H1 (cell line): ENCODE measurements around the gene CCNT1. TPM values are rescaled to one million over a fixed set of nuclear protein-coding genes. Genes with fewer than 3 reads are reported as not detected.

Experiments
- CTCF ChIA-PET: fragments of 300-600 bp; sonication (Branson Sonifier 250); formaldehyde crosslinking; loops from one replicate; lab custom pipeline; 2021; ENCODE audit not compliant: partially characterized antibody; lab: Charles Lee
- POLR2A ChIA-PET: fragments of 300-600 bp; sonication (Branson Sonifier 250); formaldehyde crosslinking; loops from one replicate; lab custom pipeline; 2021; ENCODE audit warnings: inconsistent platforms; ENCODE audit not compliant: partially characterized antibody; lab: Charles Lee
- DNase-seq, 2 experiments: peaks; one replicate each; pipeline versions ENCODE4 v3.0.0 to v3.0.0-alpha.2; 2010 to 2022; ENCODE audit warnings: low spot score in 2 of 2, low read depth in 1 of 2, mixed read lengths in 1 of 2
- FAIRE-seq: peaks from 2 replicates; lab custom pipeline; 2011; peaks lifted over from hg19 to GRCh38; lab: Jason Lieb, UNC
- H2AFZ ChIP-seq: 2 replicates; pipeline ENCODE4 v1.8.1; 2012; ENCODE audit warnings: low read length, inconsistent platforms
- H2AK5ac ChIP-seq: 2 replicates; pipeline ENCODE4 v1.6.1; 2013; ENCODE audit warnings: low read depth, low read length
- H2BK120ac ChIP-seq: replicated peaks from 2 replicates; pipeline ENCODE3; 2013; ENCODE audit warnings: low read depth, low read length, inconsistent platforms
- H2BK12ac ChIP-seq: 2 replicates; pipeline ENCODE4 v1.6.1; 2013; ENCODE audit warnings: low read depth, low read length
- H2BK15ac ChIP-seq: 2 replicates; pipeline ENCODE4 v1.6.1; 2013; ENCODE audit warnings: low read length
- H2BK20ac ChIP-seq: 2 replicates; pipeline ENCODE4 v1.6.1; 2013; ENCODE audit warnings: low read length
- H2BK5ac ChIP-seq: 2 replicates; pipeline ENCODE4 v1.6.1; 2013; ENCODE audit warnings: low read depth, low read length
- H3K14ac ChIP-seq: 2 replicates; pipeline ENCODE4 v1.6.1; 2013; ENCODE audit warnings: inconsistent platforms; ENCODE audit not compliant: insufficient read length
- H3K18ac ChIP-seq: 2 replicates; pipeline ENCODE4 v1.6.1; 2013; ENCODE audit warnings: low read length; ENCODE audit errors: extremely low read depth
- H3K23ac ChIP-seq: 2 replicates; pipeline ENCODE4 v1.6.1; 2013; ENCODE audit warnings: inconsistent platforms; ENCODE audit not compliant: insufficient read length
- H3K23me2 ChIP-seq: 2 replicates; pipeline ENCODE4 v1.6.1; 2013; ENCODE audit warnings: low read depth, low read length
- H3K27ac ChIP-seq: 2 replicates; pipeline ENCODE4 v1.6.1; 2011; ENCODE audit warnings: low read depth, low read length, inconsistent platforms
- H3K27me3 ChIP-seq, 4 experiments: replicated peaks in 1 of 4; 1 replicate in 1 of 4; 2 replicates in 3 of 4; pipeline versions ENCODE4 v1.6.1 to v1.8.1; 2011 to 2013; ENCODE audit warnings: low read length in 3 of 4, mild to moderate bottlenecking in 3 of 4, inconsistent platforms in 2 of 4, mixed read lengths in 2 of 4, moderate library complexity in 1 of 4; ENCODE audit not compliant: control insufficient read depth in 3 of 4, insufficient read depth in 3 of 4; ENCODE audit errors: extremely low read depth in 1 of 4
- H3K36me3 ChIP-seq, 4 experiments: 2 replicates each; pipeline versions ENCODE4 v1.6.1 to v1.8.1; 2011 to 2013; ENCODE audit warnings: mild to moderate bottlenecking in 4 of 4, low read length in 3 of 4, moderate library complexity in 2 of 4, control low read depth in 1 of 4, inconsistent platforms in 1 of 4; ENCODE audit not compliant: insufficient read depth in 4 of 4, control insufficient read depth in 2 of 4
- H3K4ac ChIP-seq: replicated peaks from 2 replicates; pipeline ENCODE3; 2013; ENCODE audit warnings: low read length, low read depth, mixed read lengths, inconsistent platforms; ENCODE audit not compliant: insufficient read length
- H3K4me1 ChIP-seq, 4 experiments: replicated peaks in 1 of 4; 1 replicate in 1 of 4; 2 replicates in 3 of 4; pipeline versions ENCODE4 v1.6.1 to v1.8.1; 2011 to 2013; ENCODE audit warnings: low read length in 3 of 4, inconsistent platforms in 2 of 4, mixed read lengths in 1 of 4; ENCODE audit not compliant: insufficient read depth in 4 of 4, control insufficient read depth in 3 of 4
- H3K4me2 ChIP-seq, 2 experiments: 2 replicates each; pipeline versions ENCODE4 v1.6.1 to v1.8.1; 2011 to 2013; ENCODE audit warnings: low read depth in 2 of 2, low read length in 2 of 2, control low read depth in 1 of 2, inconsistent platforms in 1 of 2, mild to moderate bottlenecking in 1 of 2; ENCODE audit not compliant: insufficient read depth in 1 of 2
- H3K4me3 ChIP-seq, 4 experiments: fragments of 200-600, 300-600 bp in 1 of 4; sonication (generic), shearing (Covaris generic), sonication (Bioruptor Twin) in 1 of 4; 2 replicates each; pipeline versions ENCODE4 v1.5.1 to v1.8.1; 2011 to 2016; ENCODE audit warnings: low read length in 4 of 4, low read depth in 3 of 4, control low read depth in 2 of 4, inconsistent platforms in 2 of 4, mild to moderate bottlenecking in 2 of 4, mixed read lengths in 1 of 4, moderate library complexity in 1 of 4; ENCODE audit not compliant: insufficient read depth in 2 of 4; ENCODE audit errors: extremely low read depth in 1 of 4
- H3K56ac ChIP-seq: replicated peaks from 2 replicates; pipeline ENCODE3; 2013; ENCODE audit warnings: low read depth, mild to moderate bottlenecking, mixed read lengths, low read length, inconsistent platforms; ENCODE audit not compliant: insufficient read length
- H3K79me1 ChIP-seq: 2 replicates; pipeline ENCODE4 v1.6.1; 2013; ENCODE audit warnings: low read depth, low read length, control low read depth
- H3K79me2 ChIP-seq, 2 experiments: 2 replicates each; pipeline versions ENCODE4 v1.6.1 to v1.8.1; 2012 to 2013; ENCODE audit warnings: low read length in 2 of 2, mild to moderate bottlenecking in 2 of 2, inconsistent platforms in 1 of 2; ENCODE audit not compliant: insufficient read depth in 2 of 2, control insufficient read depth in 1 of 2
- H3K9ac ChIP-seq, 4 experiments: replicated peaks in 1 of 4; 1 replicate in 1 of 4; 2 replicates in 3 of 4; pipeline versions ENCODE4 v1.6.1 to v1.8.1; 2011 to 2013; ENCODE audit warnings: low read depth in 3 of 4, low read length in 3 of 4, control low read depth in 2 of 4, mild to moderate bottlenecking in 2 of 4, moderate library complexity in 2 of 4, inconsistent platforms in 1 of 4; ENCODE audit errors: extremely low read depth in 1 of 4
- H3K9me3 ChIP-seq, 2 experiments: 2 replicates each; pipeline versions ENCODE4 v1.6.1 to v1.8.1; 2012 to 2013; ENCODE audit warnings: mild to moderate bottlenecking in 2 of 2, moderate library complexity in 2 of 2, control low read depth in 1 of 2, inconsistent platforms in 1 of 2, low read depth in 1 of 2, low read length in 1 of 2, mixed read lengths in 1 of 2; ENCODE audit not compliant: insufficient read depth in 2 of 2
- H4K20me1 ChIP-seq, 2 experiments: replicated peaks in 1 of 2; 2 replicates each; pipeline versions ENCODE3 to v1.8.1; 2011 to 2013; ENCODE audit warnings: inconsistent platforms in 2 of 2, low read length in 2 of 2, mild to moderate bottlenecking in 1 of 2; ENCODE audit not compliant: insufficient read depth in 2 of 2, control insufficient read depth in 1 of 2
- H4K5ac ChIP-seq: 2 replicates; pipeline ENCODE4 v1.6.1; 2013; ENCODE audit warnings: low read length, low read depth, mixed read lengths, inconsistent platforms; ENCODE audit not compliant: insufficient read length
- H4K8ac ChIP-seq: 2 replicates; pipeline ENCODE4 v1.8.0; 2013; ENCODE audit warnings: mild to moderate bottlenecking, moderate library complexity, low read length, inconsistent platforms; ENCODE audit not compliant: insufficient read depth; ENCODE audit errors: extremely low read depth
- H4K91ac ChIP-seq: replicated peaks from 2 replicates; pipeline ENCODE3; 2013; ENCODE audit warnings: low read length, mixed read lengths, inconsistent platforms; ENCODE audit not compliant: insufficient read length
- BCL11A ChIP-seq, 2 experiments: IDR thresholded peaks; one replicate each; pipeline ENCODE4 v1.6.1; 2011; ENCODE audit warnings: low read depth in 2 of 2, low read length in 2 of 2, mild to moderate bottlenecking in 2 of 2
- CEBPB ChIP-seq: IDR thresholded peaks from 2 replicates; pipeline ENCODE4 v1.6.1; 2012; ENCODE audit warnings: low read depth, low read length
- CHD1 ChIP-seq: IDR thresholded peaks from 2 replicates; pipeline ENCODE4 v1.6.1; 2012; ENCODE audit warnings: low read depth, low read length, improper control_type of control experiment
- CHD2 ChIP-seq: IDR thresholded peaks from 2 replicates; pipeline ENCODE4 v1.6.1; 2012; ENCODE audit warnings: low read length, improper control_type of control experiment
- EP300 ChIP-seq, 2 experiments: IDR thresholded peaks; 1 replicate in 1 of 2; 2 replicates in 1 of 2; pipeline ENCODE4 v1.6.1; 2011 to 2012; ENCODE audit warnings: low read depth in 2 of 2, low read length in 2 of 2, mild to moderate bottlenecking in 2 of 2, borderline replicate concordance in 1 of 2, inconsistent platforms in 1 of 2, moderate library complexity in 1 of 2
- EZH2 ChIP-seq: fragments of 200-600 bp; sonication (generic); IDR thresholded peaks from 2 replicates; pipeline ENCODE4 v1.7.1; 2012; ENCODE audit warnings: low read depth, mild to moderate bottlenecking, moderate library complexity, low read length, inconsistent platforms; ENCODE audit not compliant: severe bottlenecking
- GABPA ChIP-seq: IDR thresholded peaks from 2 replicates; pipeline ENCODE4 v1.6.1; 2011; ENCODE audit warnings: mild to moderate bottlenecking, low read length, moderate library complexity, borderline replicate concordance; ENCODE audit not compliant: insufficient read depth
- KDM4A ChIP-seq: IDR thresholded peaks from one replicate; pipeline ENCODE4 v1.7.1; 2012; ENCODE audit warnings: low read depth, mild to moderate bottlenecking, moderate library complexity, low read length, inconsistent platforms; ENCODE audit not compliant: severe bottlenecking
- MAFK ChIP-seq: IDR thresholded peaks from 2 replicates; pipeline ENCODE4 v1.6.1; 2012; ENCODE audit warnings: low read depth, mild to moderate bottlenecking, improper control_type of control experiment, low read length
- POLR2AphosphoS5 ChIP-seq: IDR thresholded peaks from 2 replicates; pipeline ENCODE4 v1.6.1; 2011; ENCODE audit warnings: low read depth, low read length
- RFX5 ChIP-seq: IDR thresholded peaks from 2 replicates; pipeline ENCODE4 v1.6.1; 2011; ENCODE audit warnings: low read depth, low read length, improper control_type of control experiment, borderline replicate concordance
- SIX5 ChIP-seq: IDR thresholded peaks from 2 replicates; pipeline ENCODE4 v1.6.1; 2011; ENCODE audit warnings: mild to moderate bottlenecking, low read depth, low read length
- SRF ChIP-seq: IDR thresholded peaks from 2 replicates; pipeline ENCODE4 v1.6.1; 2011; ENCODE audit warnings: mild to moderate bottlenecking, low read depth, low read length, moderate library complexity
- TAF7 ChIP-seq: optimal IDR thresholded peaks from 2 replicates; pipeline ENCODE3; 2011; ENCODE audit warnings: low read depth, mild to moderate bottlenecking, inconsistent platforms, low read length, moderate library complexity, borderline replicate concordance
- TCF12 ChIP-seq: IDR thresholded peaks from 2 replicates; pipeline ENCODE4 v1.6.1; 2011; ENCODE audit warnings: low read depth, mild to moderate bottlenecking, low read length
- WGBS, 2 experiments: shearing (Covaris generic) in 1 of 2; methylation state at CpG; one replicate each; pipeline versions ENCODE4 v1.1.6 to v1.1.7; 2013 to 2015; ENCODE audit warnings: low lambda C conversion rate in 2 of 2, mixed read lengths in 2 of 2, inconsistent platforms in 1 of 2, low coverage in 1 of 2, missing lambda C conversion rate in 1 of 2; ENCODE audit not compliant: insufficient replicate concordance in 2 of 2, insufficient coverage in 1 of 2, insufficient read length in 1 of 2; ENCODE audit errors: extremely low coverage in 1 of 2, missing lambda C conversion rate in 1 of 2; 5-methylcytosine and 5-hydroxymethylcytosine counted together
- polyA plus RNA-seq, 7 experiments: library from polyadenylated mRNA; depleted of rRNA in 3 of 7; stranded (reverse) in 5 of 7; unstranded in 2 of 7; fragments of >200 nt in 5 of 7; fragments of 200-250 nt in 2 of 7; gene quantifications; 1 replicate in 5 of 7; 2 replicates in 1 of 7; 4 replicates in 1 of 7; pipeline versions ENCODE4 v1.2.1 to v1.2.3, GENCODE V29; 2011 to 2013; ENCODE audit warnings: missing spikeins in 2 of 7, mixed read lengths in 2 of 7
- total RNA-seq: library from RNA; stranded (reverse); fragmentation: NEBNext Ultra II Directional; extraction: Animal tissue kit (Norgen Biotek cat#: 25700); gene quantifications from 2 replicates; pipeline ENCODE4 v1.2.1, GENCODE V29; 2021

Gene CCNT1
- total and polyA plus RNA-seq, 2 of the 8 experiments (the other 6 are each of a cell fraction or from before 2014, with no cell fraction given) = 13.2 to 45.9 TPM

DNA sequence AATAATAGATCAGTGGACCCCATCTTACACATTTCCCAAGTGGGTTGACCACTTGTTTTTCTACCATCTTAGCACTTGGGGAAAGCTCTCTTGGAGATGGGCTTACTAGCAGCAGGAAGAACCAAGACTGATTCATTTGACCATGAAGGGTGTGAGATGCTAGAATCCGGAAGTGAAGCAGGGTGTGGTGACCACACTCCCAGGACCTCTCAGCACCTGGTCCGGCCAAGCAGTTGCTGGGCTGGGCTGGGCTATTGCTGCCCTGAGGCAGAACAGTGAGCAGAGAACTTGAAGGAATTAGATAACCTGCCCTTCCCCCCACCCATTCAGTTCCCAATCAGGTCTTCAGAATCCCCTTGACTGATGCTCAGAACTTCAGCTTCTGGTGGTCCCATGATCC, 48.0 kb upstream of the CCNT1 start:
- no peak for DNase-seq
- POLR2A ChIA-PET = interaction anchor here (1.3 kb wide), 1 partner anchor 25 kb away, joined by 5 read pairs; no protein-coding TSS in a partner anchor
- Histone ChIP-seq H2AFZ (no peak overlapping the region), H2BK120ac (no peak overlapping the region), H3K18ac (no peak overlapping the region), H3K14ac (no peak overlapping the region), H3K4me3 (no peak overlapping the region), H3K4me1 (peaks cover 0 to 14% (median 9%) of the 10 kb centered on the region in 4 experiments; a peak in 6 of 7 replicates), H2BK5ac (no peak overlapping the region), H4K8ac (no peak overlapping the region), H3K9ac (no peak overlapping the region), H2AK5ac (no peak overlapping the region), H3K9me3 (no peaks in the 10 kb centered on the region), H4K91ac (no peak overlapping the region), H3K36me3 (peaks cover 0 to 3% (median 0%) of the 10 kb centered on the region in 4 experiments; a peak in 2 of 8 replicates), H3K27ac (no peak overlapping the region), H4K20me1 (no peaks in the 10 kb centered on the region), H3K23me2 (no peaks in the 10 kb centered on the region), H3K79me2 (no peaks in the 10 kb centered on the region), H3K4me2 (no peak overlapping the region), H2BK12ac (no peak overlapping the region), H3K79me1 (no peaks in the 10 kb centered on the region), H2BK15ac (no peak overlapping the region), H3K56ac (no peak overlapping the region), H3K4ac (no peak overlapping the region), H3K23ac (no peak overlapping the region), H4K5ac (no peak overlapping the region), H3K27me3 (no peaks in the 10 kb centered on the region), H2BK20ac (no peak overlapping the region)
- 98% methylated on average over 2 of the region's 2 CpGs; no CpG with 5 or more reads in 1 of the 2 experiments for WGBS, 2 experiments
- no peak for FAIRE-seq
- CTCF ChIA-PET = interaction anchor here (1.1 to 2.2 kb wide), 3 partner anchors 9 to 31 kb away, joined by 4 to 12 read pairs (median 6); no protein-coding TSS in a partner anchor
- TF ChIP-seq CEBPB (no peak), BCL11A (IDR thresholded peaks at IDR 0.05; ENCODE audit: low read depth in 2 of 2, low read length in 2 of 2) (no peak), EZH2 (no peak), CHD2 (no peak), TCF12 (no peak), TAF7 (no peak), CHD1 (no peak), RFX5 (no peak), EP300 (IDR thresholded peaks at IDR 0.05; ENCODE audit: borderline replicate concordance in 1 of 2, low read depth in 2 of 2, low read length in 2 of 2) (no peak), GABPA (no peak), SIX5 (no peak), SRF (no peak), KDM4A (no peak), MAFK (no peak), POLR2AphosphoS5 (no peak)
